ENCODE results near the gene WBP1L. TPM values are rescaled to one million over a fixed set of nuclear protein-coding genes. Genes with fewer than 3 reads are reported as not detected.

Gene WBP1L
- total RNA-seq, 1 donor from 2014 or later = 80.8 TPM

DNA sequence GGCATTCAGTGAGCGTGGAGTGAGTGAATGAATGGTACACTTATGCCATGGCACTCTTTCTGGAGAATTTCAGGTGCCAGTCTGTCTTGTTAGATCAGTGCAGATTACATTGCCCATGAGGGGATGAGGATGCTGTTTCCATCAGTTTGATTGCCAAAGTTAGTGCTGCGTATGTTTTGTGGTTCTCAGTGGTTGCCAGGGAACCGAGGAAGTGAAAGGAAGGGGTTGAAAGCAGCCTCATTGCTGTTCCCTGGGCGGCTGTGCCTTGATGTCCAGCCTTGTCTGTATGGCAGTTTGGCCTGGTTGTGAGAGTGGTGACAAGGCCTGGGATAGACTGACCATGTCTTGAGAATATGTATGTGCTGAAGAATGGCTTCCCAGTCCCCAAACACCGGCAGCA lies 30.2 kb downstream of the WBP1L start:
- Histone ChIP-seq H3K9me3 (no peaks in the 10 kb centered on the region), H3K4me3 (no peak overlapping the region), H3K27me3 (no peaks in the 10 kb centered on the region), H3K27ac (peak overlapping the region; percentile 88), H3K4me1 (peaks cover 87% of the 10 kb centered on the region), H3K36me3 (no peaks in the 10 kb centered on the region)
- no peak for DNase-seq (ENCODE audit: extremely low spot score in 2 of 2)
- intact Hi-C loops (cut with DNase I) = no loop called here
- TF ChIP-seq POLR2A (IDR thresholded peaks at IDR 0.05) = no peak
- TF ChIP-seq CTCF (IDR thresholded peaks at IDR 0.05) = no peak
- TF ChIP-seq POLR2AphosphoS5 (IDR thresholded peaks at IDR 0.05; ENCODE audit: insufficient read depth in 1 of 2, low read depth in 1 of 2) = no peak

- peak in 1 of 2 donors; percentile 96 for DNase-seq (ENCODE audit: extremely low spot score in 2 of 2)
- intact Hi-C loops (cut with DNase I) = loop anchor here (5.0 kb wide), 1 partner anchor 33 kb away; the partner anchor contains the start of gene WBP1L
- Histone ChIP-seq H3K4me1 (peaks cover 87% of the 10 kb centered on the region), H3K4me3 (peak overlapping the region; percentile 33 to 45), H3K27me3 (no peaks in the 10 kb centered on the region), H3K36me3 (no peaks in the 10 kb centered on the region), H3K9me3 (no peaks in the 10 kb centered on the region), H3K27ac (peak overlapping the region; percentile 88)
- TF ChIP-seq CTCF (IDR thresholded peaks at IDR 0.05) (no peak), POLR2A (IDR thresholded peaks at IDR 0.05) (no peak), POLR2AphosphoS5 (IDR thresholded peaks at IDR 0.05; ENCODE audit: insufficient read depth in 1 of 2, low read depth in 1 of 2) (no peak)
Measured at GRCh38 chr10:102775201-102775934, 31.6 kb downstream of the WBP1L start.

- TF ChIP-seq POLR2A (IDR thresholded peaks at IDR 0.05) (peak in 1 of 2 donors; percentile 48), CTCF (IDR thresholded peaks at IDR 0.05) (no peak), POLR2AphosphoS5 (IDR thresholded peaks at IDR 0.05; ENCODE audit: insufficient read depth in 1 of 2, low read depth in 1 of 2) (peak; percentile 61 to 81)
- peaks cover 87% of the 10 kb centered on the region for H3K4me1 ChIP-seq
Measured at GRCh38 chr10:102775935-102776669, 32.4 kb downstream of the WBP1L start.

GRCh38 chr10:102776779-102777456 lies 33.2 kb downstream of the WBP1L start:
- peak in 1 of 2 donors; percentile 93 for DNase-seq (ENCODE audit: extremely low spot score in 2 of 2)
- no peaks in the 10 kb centered on the region for H3K27me3 ChIP-seq
- peak overlapping the region; percentile 88 for H3K27ac ChIP-seq
- intact Hi-C loops (cut with DNase I) = loop anchor here (5.0 kb wide), 1 partner anchor 35 kb away; the partner anchor contains the start of gene WBP1L
- H3K4me1 ChIP-seq = peaks cover 93% of the 10 kb centered on the region
- TF ChIP-seq CTCF (IDR thresholded peaks at IDR 0.05) (no peak), POLR2AphosphoS5 (IDR thresholded peaks at IDR 0.05; ENCODE audit: insufficient read depth in 1 of 2, low read depth in 1 of 2) (peak; percentile 47 to 55)
- no peaks in the 10 kb centered on the region for H3K36me3 ChIP-seq
- no peaks in the 10 kb centered on the region for H3K9me3 ChIP-seq
- H3K4me3 ChIP-seq = peak overlapping the region; percentile 33 to 45

More at GRCh38 chr10:102775935-102776669, 32.4 kb downstream of the WBP1L start:
- no peaks in the 10 kb centered on the region for H3K27me3 ChIP-seq
- H3K27ac ChIP-seq = peak overlapping the region; percentile 88
- H3K9me3 ChIP-seq = no peaks in the 10 kb centered on the region
- intact Hi-C loops (cut with DNase I) = loop anchor here (5.0 kb wide), 1 partner anchor 34 kb away; the partner anchor contains the start of gene WBP1L
- DNase-seq (ENCODE audit: extremely low spot score in 2 of 2) = peak in 1 of 2 donors; percentile 91
- peak overlapping the region; percentile 33 to 45 for H3K4me3 ChIP-seq
- no peaks in the 10 kb centered on the region for H3K36me3 ChIP-seq

All from vagina (tissue), 2 donors.